AG04449 (cell line): ENCODE data around the gene DYNAP.

ENCODE experiments used
- CTCF ChIA-PET: fragments of 350-600 bp; formaldehyde crosslinking; extraction: SDS; loops from one replicate; lab custom pipeline; 2021; ENCODE audit warnings: antibody characterized with exemption; lab: Yijun Ruan, JAX
- POLR2A ChIA-PET: fragments of 400-600, 350-600 bp; formaldehyde crosslinking; extraction: SDS; loops from one replicate; lab custom pipeline; 2020; ENCODE audit warnings: antibody characterized with exemption, inconsistent platforms; lab: Yijun Ruan, JAX
- DNase-seq: peaks from one replicate; pipeline ENCODE4 v3.0.0-alpha.2; 2010; ENCODE audit warnings: low read depth, low spot score
- H3K4me3 ChIP-seq: 2 replicates; pipeline ENCODE4 v1.5.1; 2011; ENCODE audit warnings: low read depth, mild to moderate bottlenecking, control low read depth, low read length
- CTCF ChIP-seq: IDR thresholded peaks from one replicate; pipeline ENCODE4 v1.5.1; 2011; ENCODE audit warnings: mild to moderate bottlenecking, moderate library complexity, low read length, control low read depth, inconsistent platforms; ENCODE audit not compliant: insufficient read depth; ENCODE audit errors: missing control alignments

DYNAP gene

DNA sequence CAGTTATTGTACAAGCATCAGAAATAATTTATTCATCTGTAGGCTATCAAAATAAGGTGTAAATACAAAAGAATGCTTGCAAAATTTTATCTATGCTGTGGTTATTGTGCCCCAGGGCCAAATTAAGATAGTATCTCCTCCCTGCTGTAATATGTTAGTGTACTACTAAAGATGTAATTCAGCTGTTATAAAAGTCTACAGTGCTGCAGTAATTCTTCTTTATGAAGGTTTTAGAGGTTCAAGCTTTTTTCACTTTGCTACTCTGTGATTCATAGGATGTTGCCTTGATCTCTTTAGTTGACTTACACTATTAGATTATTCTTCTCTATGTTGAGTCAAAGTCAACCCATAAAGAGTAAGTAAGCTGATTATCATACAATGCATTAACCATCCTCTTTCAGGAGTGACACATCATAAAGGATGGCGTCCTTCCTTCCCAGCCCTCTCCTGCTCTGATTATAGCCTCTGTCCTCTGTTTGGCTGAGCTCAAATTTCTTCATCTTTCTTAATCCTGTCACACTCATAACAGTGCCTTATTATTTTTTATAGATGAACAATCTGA lies 29.3 kb upstream of the DYNAP start:
- POLR2A ChIA-PET: no interaction called here
- CTCF ChIA-PET: interaction anchor here (1.9 kb wide), 1 partner anchor 110 kb away, joined by 8 read pairs; no protein-coding TSS in a partner anchor
- no peak for TF ChIP-seq CTCF
- DNase-seq: no peak
- H3K4me3 ChIP-seq: no peak overlapping the region

- ChIA-PET POLR2A (no interaction called here), CTCF (interaction anchor here (1.3 kb wide), 1 partner anchor 188 kb away, joined by 3 read pairs; no protein-coding TSS in a partner anchor)
- H3K4me3 ChIP-seq: no peak overlapping the region
- DNase-seq: no peak
- no peak for TF ChIP-seq CTCF
Measured at GRCh38 chr18:54580202-54580729, 10.8 kb upstream of the DYNAP start.

- ChIA-PET POLR2A (no interaction called here), CTCF (no interaction called here)
- DNase-seq: no peak
- no peak for TF ChIP-seq CTCF
- H3K4me3 ChIP-seq: no peak overlapping the region
Measured at GRCh38 chr18:54584065-54584464, 7.0 kb upstream of the DYNAP start.

DNA sequence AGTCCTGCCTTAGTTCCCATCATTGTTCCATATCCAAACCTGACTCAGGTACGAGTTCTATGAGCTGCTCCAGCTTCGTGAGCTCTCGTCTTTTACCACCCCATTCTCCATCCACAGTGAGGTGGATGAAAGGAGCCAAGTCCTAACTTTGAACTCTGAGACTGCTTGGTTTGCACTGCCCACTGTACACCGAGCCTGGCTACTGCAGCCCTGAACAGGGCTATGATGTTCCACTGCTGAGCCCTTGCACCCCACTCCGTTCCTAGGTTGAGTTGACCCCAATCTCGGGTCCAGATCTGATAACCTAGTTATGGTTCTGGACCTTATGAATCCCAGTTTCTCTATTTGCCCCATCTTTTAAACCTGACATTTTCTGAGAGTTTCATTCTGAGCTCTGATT lies 5.3 kb upstream of the DYNAP start:
- TF ChIP-seq CTCF: no peak
- DNase-seq: no peak
- no peak overlapping the region for H3K4me3 ChIP-seq
- ChIA-PET POLR2A (no interaction called here), CTCF (interaction anchor here (0.8 to 1.3 kb wide), 2 partner anchors 27 to 86 kb away, joined by 3 read pairs; no protein-coding TSS in a partner anchor)

DNA sequence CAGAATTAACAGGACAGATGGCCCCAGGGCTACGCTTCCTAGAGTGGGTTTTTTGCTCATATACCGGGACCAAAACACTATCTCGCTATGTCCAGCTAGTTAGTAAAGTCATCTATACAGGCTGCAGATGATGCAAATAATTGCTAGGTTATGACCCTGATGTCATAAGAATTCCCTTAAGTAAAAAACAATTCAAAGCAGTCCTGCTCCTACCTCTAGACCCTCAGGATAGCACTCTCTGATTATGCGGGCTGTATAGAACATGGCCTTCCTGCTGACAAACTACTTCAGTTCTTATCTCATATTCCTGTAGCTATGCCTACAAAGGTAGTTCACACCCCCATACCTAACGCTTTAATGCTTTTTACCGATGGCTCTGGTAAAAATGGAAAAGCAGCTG lies 13.2 kb downstream of the DYNAP start:
- no peak for TF ChIP-seq CTCF
- H3K4me3 ChIP-seq: no peak overlapping the region
- DNase-seq: no peak
- ChIA-PET CTCF (interaction anchor here (1.1 kb wide), 1 partner anchor 67 kb away, joined by 3 read pairs; no protein-coding TSS in a partner anchor), POLR2A (no interaction called here)

- POLR2A ChIA-PET: no interaction called here
Measured at GRCh38 chr18:54606835-54607212, 15.8 kb downstream of the DYNAP start.

More at GRCh38 chr18:54606835-54607212, 15.8 kb downstream of the DYNAP start:
- DNase-seq: no peak
- H3K4me3 ChIP-seq: no peak overlapping the region
- CTCF ChIA-PET: interaction anchor here (1.1 kb wide), 1 partner anchor 48 kb away, joined by 4 read pairs; no protein-coding TSS in a partner anchor
- no peak for TF ChIP-seq CTCF
